NCI-H2081 treated with DMSO at 0.1 percent for 48 hours (cell line): ENCODE results near the gene STAP1.
"Not testable (repeated sequence)": the region's sequence is repeated elsewhere in the genome, so short reads cannot be mapped to it uniquely, and the experiment has no call there.

Experiments used
- DNase-seq: peaks from one replicate; lab custom pipeline; 2025; lab: John Stamatoyannopoulos, UW

The STAP1 gene

GRCh38 chr4:67616478-67616877 lies 58.0 kb downstream of the STAP1 start:
- DNase-seq: no peak

- DNase-seq: no peak
These were observed 66.4 kb downstream of the STAP1 start for GRCh38 chr4:67624939-67625338.

- DNase-seq: no peak
These were observed 74.0 kb downstream of the STAP1 start for GRCh38 chr4:67632492-67632891.

GRCh38 chr4:67634741-67635140 lies 76.2 kb downstream of the STAP1 start:
- DNase-seq: no peak

- DNase-seq: no peak
These were observed 76.8 kb downstream of the STAP1 start for GRCh38 chr4:67635331-67635730.

GRCh38 chr4:67636978-67637377 lies 78.5 kb downstream of the STAP1 start:
- not testable (repeated sequence) for DNase-seq

- DNase-seq: no peak
These were observed 79.6 kb downstream of the STAP1 start for GRCh38 chr4:67638136-67638535.

GRCh38 chr4:67651536-67651935 lies 93.0 kb downstream of the STAP1 start:
- no peak for DNase-seq
